GM18508 (cell line): Measurements from ENCODE around the gene GPR18.
"Not testable (repeated sequence)": the region's sequence is repeated elsewhere in the genome, so short reads cannot be mapped to it uniquely, and the experiment has no call there.

Experiments
- ATAC-seq: cut with Tn5 transposase; IDR thresholded peaks from one replicate; pipeline ENCODE4 v1.9.1; 2021; ENCODE audit warnings: moderate number of reproducible peaks; ENCODE audit not compliant: insufficient read depth, unreplicated experiment

GPR18 gene

GRCh38 chr13:99269627-99270241 lies 11.6 kb upstream of the GPR18 start:
- no peak for ATAC-seq

DNA sequence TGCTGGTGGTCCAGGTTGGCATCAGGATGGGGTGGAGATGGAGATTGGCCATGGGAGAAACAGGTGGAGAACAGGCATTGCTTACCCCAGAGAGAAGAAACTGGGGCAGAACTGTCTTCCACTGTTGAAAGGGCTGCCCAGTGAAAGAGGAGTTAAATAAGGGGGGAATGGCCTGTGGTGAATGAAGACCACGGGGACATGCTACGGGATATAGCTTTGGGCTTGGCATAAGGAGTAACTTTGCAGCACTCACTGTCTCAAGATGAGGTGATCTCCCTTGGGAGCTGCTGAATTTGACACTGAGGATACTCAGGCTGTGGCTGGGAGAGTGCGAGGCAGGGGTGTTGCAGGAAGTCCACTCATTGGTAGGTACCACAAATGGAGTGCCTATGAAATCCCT lies 10.6 kb upstream of the GPR18 start:
- ATAC-seq = no peak

DNA sequence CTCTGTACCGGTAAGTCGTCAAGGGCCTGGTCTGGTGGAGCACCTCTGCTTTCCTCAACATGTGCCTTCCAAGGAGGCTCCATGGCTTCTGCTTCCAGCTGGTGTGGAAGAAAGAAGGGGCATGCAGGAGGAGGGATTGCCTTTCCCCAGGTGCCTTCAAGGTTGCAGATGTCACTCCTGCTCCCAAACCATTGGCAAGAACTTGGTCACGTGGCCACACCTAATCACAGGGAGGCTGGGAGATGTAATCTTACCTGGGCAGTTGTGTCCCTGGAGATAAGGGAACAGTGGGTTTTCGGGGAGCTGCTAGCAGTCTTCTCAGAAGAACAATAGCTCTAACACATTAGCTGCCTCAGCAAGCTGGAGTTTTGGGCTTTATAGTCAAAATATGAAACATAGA lies 9.7 kb upstream of the GPR18 start:
- no peak for ATAC-seq

- ATAC-seq = no peak
Measured at GRCh38 chr13:99266827-99267226, 8.6 kb upstream of the GPR18 start.

- no peak for ATAC-seq
Measured at GRCh38 chr13:99265821-99266426, 7.7 kb upstream of the GPR18 start.

GRCh38 chr13:99265162-99265800 lies 7.1 kb upstream of the GPR18 start:
- no peak for ATAC-seq

DNA sequence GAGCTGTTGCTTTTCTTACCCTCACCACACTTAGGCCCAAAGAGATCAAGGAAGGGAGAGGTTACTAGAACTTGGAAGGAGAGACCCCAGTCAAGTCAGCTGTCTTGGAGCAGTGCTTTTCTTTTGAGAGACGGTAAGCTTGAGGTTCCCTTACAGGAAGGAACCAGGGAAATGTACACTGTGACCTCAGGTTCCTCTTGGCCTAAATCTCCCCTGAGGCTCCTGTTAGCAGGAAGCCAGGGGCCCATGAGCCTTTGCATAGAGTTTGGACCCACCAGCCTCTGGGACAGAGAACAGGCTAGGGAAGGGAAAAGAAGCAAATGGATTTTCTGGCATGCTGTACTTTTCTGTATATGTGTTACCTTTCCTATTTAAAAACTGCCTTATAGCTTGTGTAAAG lies 5.9 kb upstream of the GPR18 start:
- ATAC-seq = no peak

GRCh38 chr13:99263126-99263785 lies 5.1 kb upstream of the GPR18 start:
- ATAC-seq = no peak

- no peak for ATAC-seq
Measured at GRCh38 chr13:99261059-99261458, 2.9 kb upstream of the GPR18 start.

DNA sequence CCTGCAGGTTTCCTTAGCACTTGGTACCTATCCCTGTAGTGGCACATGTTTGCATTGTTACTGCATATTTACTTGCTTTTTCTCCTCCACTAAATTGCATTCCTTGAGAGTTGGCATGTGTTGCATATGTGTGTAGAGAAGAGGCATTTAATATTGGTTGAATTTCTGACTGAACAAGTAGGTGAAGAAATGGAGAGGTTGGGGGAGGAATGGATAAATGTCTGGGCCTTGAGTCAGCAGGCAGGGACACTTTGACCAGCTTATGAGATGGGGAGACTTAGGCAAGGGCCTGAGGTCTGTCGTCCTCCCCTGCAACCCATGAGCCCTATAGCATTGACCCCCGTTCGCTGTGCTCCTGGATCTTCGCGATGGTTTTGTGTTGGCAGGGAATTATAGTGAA lies 2.0 kb upstream of the GPR18 start:
- ATAC-seq = no peak

- ATAC-seq = no peak
Measured at GRCh38 chr13:99258946-99259345, 767 bp upstream of the GPR18 start.

- ATAC-seq = no peak
Measured at GRCh38 chr13:99257291-99257690, 888 bp downstream of the GPR18 start.

- ATAC-seq = no peak
Measured at GRCh38 chr13:99256709-99257108, 1.5 kb downstream of the GPR18 start.

GRCh38 chr13:99256283-99256682 lies 1.9 kb downstream of the GPR18 start:
- ATAC-seq = no peak

- no peak for ATAC-seq
Measured at GRCh38 chr13:99255271-99255670, 2.9 kb downstream of the GPR18 start.

- ATAC-seq = no peak
Measured at GRCh38 chr13:99254830-99255229, 3.3 kb downstream of the GPR18 start.

- ATAC-seq = no peak
Measured at GRCh38 chr13:99251921-99252320, 6.3 kb downstream of the GPR18 start.

DNA sequence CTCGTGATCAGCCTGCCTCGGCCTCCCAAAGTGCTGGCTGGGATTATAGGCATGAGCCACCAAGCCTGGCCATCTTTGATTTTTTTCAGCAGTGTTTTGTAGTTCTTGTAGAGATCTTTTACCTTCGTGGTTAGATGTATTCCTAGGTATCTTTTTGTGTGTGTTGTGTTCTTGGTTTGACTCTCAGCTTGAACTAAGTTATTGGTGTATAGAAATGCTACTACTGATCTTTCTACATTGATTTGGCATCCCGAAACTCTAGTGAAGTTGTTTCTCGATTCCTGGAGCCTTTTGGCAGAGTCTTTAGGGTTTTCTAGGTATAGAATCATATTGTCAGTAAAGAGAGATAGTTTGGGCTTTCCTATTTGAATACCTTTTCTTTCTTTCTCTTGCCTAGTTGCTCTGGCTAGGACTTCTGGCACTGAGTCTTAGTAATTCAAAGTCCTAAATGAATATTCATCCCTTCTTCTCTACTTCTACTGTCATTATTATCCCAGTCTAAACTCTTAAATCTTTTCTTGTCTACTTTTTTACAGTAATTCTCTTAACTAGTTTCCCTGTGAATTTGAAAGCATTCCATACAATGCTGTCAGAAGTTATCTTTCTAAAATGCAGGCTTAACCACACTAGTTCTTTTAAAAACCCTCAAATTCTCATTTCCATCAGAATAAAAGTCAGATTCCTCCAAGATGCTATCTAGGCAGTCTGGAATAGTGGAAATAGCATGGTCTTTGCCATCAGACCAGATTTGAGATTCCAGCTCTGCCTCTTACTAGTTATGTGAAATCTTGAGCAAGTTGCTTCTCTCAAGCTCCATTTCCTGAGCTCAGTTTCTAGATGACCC lies 7.0 kb downstream of the GPR18 start:
- no peak for ATAC-seq

- not testable (repeated sequence) for ATAC-seq
Measured at GRCh38 chr13:99249606-99250005, 8.6 kb downstream of the GPR18 start.

GRCh38 chr13:99249178-99249577 lies 9.0 kb downstream of the GPR18 start:
- not testable (repeated sequence) for ATAC-seq

DNA sequence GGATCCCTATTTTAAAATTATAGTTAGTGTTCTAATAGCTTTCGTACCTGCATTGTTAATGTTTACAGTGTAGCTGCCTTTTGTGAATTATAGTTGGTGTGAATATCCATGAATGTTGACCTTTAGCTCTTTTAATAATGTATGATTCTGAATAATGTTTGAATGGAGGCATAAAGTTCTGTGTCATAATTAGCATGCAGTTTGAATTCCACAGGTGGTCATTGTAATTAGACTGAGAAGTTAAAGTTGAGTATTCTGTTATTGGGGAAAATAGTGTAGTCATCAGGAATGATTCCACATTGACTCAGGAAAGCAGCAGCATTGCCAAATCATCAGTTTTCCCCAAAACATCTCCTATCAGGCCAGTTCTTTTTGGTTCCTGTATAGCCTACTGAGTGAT lies 12.1 kb downstream of the GPR18 start:
- no peak for ATAC-seq
